Lung (tissue), 16 donors: Measurements from ENCODE around the gene CANT1. TPM values are rescaled to one million over a fixed set of nuclear protein-coding genes. Genes with fewer than 3 reads are reported as not detected.

Experiments
- ATAC-seq: fragments of 200-7000 bp; cut with Tn5 transposase; one replicate; pipeline ENCODE4 v1.9.1; 2020; ENCODE audit warnings: moderate number of reproducible peaks; ENCODE audit not compliant: insufficient read depth, low FRiP score
- DNase-seq, 3 donors: peaks; one replicate each; pipeline ENCODE4 v3.0.0-alpha.2; 2013 to 2017
- H3K27ac ChIP-seq, 2 donors: one replicate each; pipeline ENCODE4 v1.5.1; 2013; ENCODE audit warnings: mild to moderate bottlenecking in 2 of 2, moderate library complexity in 2 of 2, control low read depth in 1 of 2, inconsistent platforms in 1 of 2, low read depth in 1 of 2, low read length in 1 of 2
- H3K27me3 ChIP-seq, 3 donors: one replicate each; pipeline ENCODE4 v1.5.1; 2013; ENCODE audit warnings: low read length in 2 of 3; ENCODE audit not compliant: control insufficient read depth in 3 of 3, insufficient read depth in 3 of 3
- H3K36me3 ChIP-seq, 4 donors: one replicate each; pipeline ENCODE4 v1.5.1; 2013; ENCODE audit warnings: low read length in 4 of 4, mild to moderate bottlenecking in 1 of 4, moderate library complexity in 1 of 4; ENCODE audit not compliant: control insufficient read depth in 4 of 4, insufficient read depth in 4 of 4
- H3K4me1 ChIP-seq, 5 donors: one replicate each; pipeline ENCODE4 v1.5.1; 2013; ENCODE audit warnings: low read length in 5 of 5, mild to moderate bottlenecking in 2 of 5, moderate library complexity in 1 of 5; ENCODE audit not compliant: control insufficient read depth in 5 of 5, insufficient read depth in 5 of 5
- H3K4me3 ChIP-seq: one replicate; pipeline ENCODE4 v1.5.1; 2013; ENCODE audit warnings: mild to moderate bottlenecking, control low read depth, moderate library complexity
- H3K9ac ChIP-seq, 2 donors: one replicate each; pipeline ENCODE4 v1.5.1; 2013; ENCODE audit warnings: low read length in 2 of 2, control low read depth in 1 of 2; ENCODE audit not compliant: insufficient read depth in 1 of 2
- H3K9me3 ChIP-seq, 4 donors: one replicate each; pipeline ENCODE4 v1.5.1; 2013; ENCODE audit warnings: low read length in 3 of 4, mild to moderate bottlenecking in 1 of 4, moderate library complexity in 1 of 4; ENCODE audit not compliant: control insufficient read depth in 4 of 4, insufficient read depth in 3 of 4
- WGBS, 2 donors: extraction: QIAGEN DNeasy Blood & Tissue Kit; methylation state at CpG; one replicate each; pipeline ENCODE4 v1.1.7; 2013; 5-methylcytosine and 5-hydroxymethylcytosine counted together
- long read RNA-seq, 5 donors: transcript quantifications; one replicate each; lab custom pipeline, GENCODE V29; 2026
- polyA plus RNA-seq, 2 donors: library from polyadenylated mRNA; stranded (reverse); fragments of 200-250 nt; gene quantifications; one replicate each; pipeline ENCODE4 v1.2.1, GENCODE V29; 2013
- total RNA-seq, 2 donors: library from RNA; depleted of rRNA in 1 of 2; stranded (reverse); fragments of >200 nt in 1 of 2; gene quantifications; one replicate each; pipeline ENCODE4 v1.2.1, GENCODE V29; 2014 to 2021
- TF ChIP-seq, protein P1 (sequence below): IDR thresholded peaks from 2 replicates; pipeline ENCODE4 v1.5.1; 2012; ENCODE audit warnings: mild to moderate bottlenecking; ENCODE audit errors: control extremely low read depth, extremely low read depth
- donor health status: control.
- donor health status: control.
- donor health status: Bipolar disorder and iron deficiency.
- donor health status: healthy.
- donor health status: DM: yes; HTN: yes; CAD: no.

Gene CANT1
- 10 to 100 TPM; 31.4 to 75.8 TPM for total RNA-seq
- polyA plus RNA-seq: 10 to 100 TPM in 1 of 2 donors, 1 to 10 TPM in 1; 8.5 to 66.0 TPM
- long read RNA-seq, donor 1, transcript CANT1-202 (5 exons, 3,252 nt): minor isoform, 5 of 15 reads
- long read RNA-seq, donor 1, transcript CANT1-201 (4 exons, 3,534 nt): major isoform, 7 of 15 reads
- long read RNA-seq, donor 1, partial matches to known transcripts: 0 of 15 reads
- long read RNA-seq, donor 1, other reads (novel, unspliced or antisense): 0 of 15 reads
- long read RNA-seq, donor 2, partial matches to known transcripts: 0 of 1 reads
- long read RNA-seq, donor 2, other reads (novel, unspliced or antisense): 0 of 1 reads
- long read RNA-seq, donor 3, transcript CANT1-201 (4 exons, 3,534 nt): major isoform, 6 of 10 reads
- long read RNA-seq, donor 3, partial matches to known transcripts: 0 of 10 reads
- long read RNA-seq, donor 3, other reads (novel, unspliced or antisense): 0 of 10 reads
- long read RNA-seq, donor 4, partial matches to known transcripts: 0 of 4 reads
- long read RNA-seq, donor 4, other reads (novel, unspliced or antisense): 0 of 4 reads
- long read RNA-seq, donor 5, transcript CANT1-201 (4 exons, 3,534 nt): major isoform, 7 of 16 reads
- long read RNA-seq, donor 5, transcript CANT1-202 (5 exons, 3,252 nt): major isoform, 7 of 16 reads
- long read RNA-seq, donor 5, partial matches to known transcripts: 0 of 16 reads
- long read RNA-seq, donor 5, other reads (novel, unspliced or antisense): 0 of 16 reads

DNA sequence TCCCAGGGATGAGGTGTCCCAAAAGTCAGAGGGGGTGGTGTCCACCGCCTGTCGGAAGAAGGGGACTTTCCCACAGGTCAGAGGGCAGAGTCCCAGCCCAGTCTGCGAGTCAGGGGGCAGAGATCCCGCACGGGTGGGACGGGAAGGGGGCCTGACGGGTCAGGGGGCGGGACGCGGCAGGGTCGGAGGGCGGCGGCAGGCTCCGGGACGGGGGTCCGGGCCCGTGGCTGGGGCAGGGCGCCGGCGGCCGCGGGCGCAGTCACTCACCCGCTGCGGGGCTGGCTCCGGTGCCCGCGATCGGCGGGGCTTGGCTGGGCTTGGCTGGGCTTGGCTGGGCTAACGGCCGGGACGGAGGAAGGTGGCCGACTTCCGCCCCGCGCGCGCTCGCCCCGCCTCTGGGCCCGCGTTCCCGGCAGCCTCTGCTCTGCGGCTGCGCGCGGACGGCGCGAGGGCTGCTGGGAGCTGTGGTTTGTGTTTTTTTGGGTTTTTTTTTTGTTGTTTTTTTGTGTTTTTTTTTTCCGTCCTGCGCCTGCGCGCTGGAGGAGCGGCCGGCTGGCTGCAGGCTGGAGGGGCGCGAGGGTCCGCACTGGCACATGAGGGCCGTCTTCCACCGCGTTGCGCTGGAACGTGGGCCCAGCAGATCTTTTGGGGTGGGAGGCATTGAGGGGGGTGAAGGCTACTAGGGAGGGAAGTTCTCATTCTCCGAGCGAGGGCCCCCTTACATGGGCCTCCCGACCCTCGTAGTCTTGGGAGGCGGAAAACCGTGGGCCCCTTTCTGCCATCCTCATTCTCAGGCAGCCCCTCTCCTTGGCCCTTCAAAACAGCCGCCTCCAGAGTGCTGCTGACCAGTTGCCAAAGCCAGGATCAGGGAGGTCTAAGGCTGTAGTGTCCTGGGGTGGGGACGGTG is at the start of gene CANT1:
CANT1 (minus strand) TSS at position 368 of the 907 bp plus-strand sequence. CDS start 12,142 bp downstream, outside the sequence.
- DNase-seq: peak; percentile 92 to 96 (median 95)
- Histone ChIP-seq H3K9me3 (no peaks in the 10 kb centered on the region), H3K4me3 (peak within 1 kb of the TSS; percentile 83), H3K4me1 (peaks cover 0 to 29% (median 19%) of the 10 kb centered on the region in 5 donors), H3K27ac (peak within 1 kb of the TSS; percentile 86 to 97), H3K36me3 (peaks cover 0 to 5% (median 4%) of the 10 kb centered on the region in 4 donors), H3K9ac (peak within 1 kb of the TSS; percentile 89), H3K27me3 (no peaks in the 10 kb centered on the region)
- peak; percentile 90 for ATAC-seq
- 1% methylated on average over 57 to 73 of the region's 73 CpGs for WGBS, 2 donors
- TF ChIP-seq, protein P1, sequence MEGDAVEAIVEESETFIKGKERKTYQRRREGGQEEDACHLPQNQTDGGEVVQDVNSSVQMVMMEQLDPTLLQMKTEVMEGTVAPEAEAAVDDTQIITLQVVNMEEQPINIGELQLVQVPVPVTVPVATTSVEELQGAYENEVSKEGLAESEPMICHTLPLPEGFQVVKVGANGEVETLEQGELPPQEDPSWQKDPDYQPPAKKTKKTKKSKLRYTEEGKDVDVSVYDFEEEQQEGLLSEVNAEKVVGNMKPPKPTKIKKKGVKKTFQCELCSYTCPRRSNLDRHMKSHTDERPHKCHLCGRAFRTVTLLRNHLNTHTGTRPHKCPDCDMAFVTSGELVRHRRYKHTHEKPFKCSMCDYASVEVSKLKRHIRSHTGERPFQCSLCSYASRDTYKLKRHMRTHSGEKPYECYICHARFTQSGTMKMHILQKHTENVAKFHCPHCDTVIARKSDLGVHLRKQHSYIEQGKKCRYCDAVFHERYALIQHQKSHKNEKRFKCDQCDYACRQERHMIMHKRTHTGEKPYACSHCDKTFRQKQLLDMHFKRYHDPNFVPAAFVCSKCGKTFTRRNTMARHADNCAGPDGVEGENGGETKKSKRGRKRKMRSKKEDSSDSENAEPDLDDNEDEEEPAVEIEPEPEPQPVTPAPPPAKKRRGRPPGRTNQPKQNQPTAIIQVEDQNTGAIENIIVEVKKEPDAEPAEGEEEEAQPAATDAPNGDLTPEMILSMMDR: no peak

DNA sequence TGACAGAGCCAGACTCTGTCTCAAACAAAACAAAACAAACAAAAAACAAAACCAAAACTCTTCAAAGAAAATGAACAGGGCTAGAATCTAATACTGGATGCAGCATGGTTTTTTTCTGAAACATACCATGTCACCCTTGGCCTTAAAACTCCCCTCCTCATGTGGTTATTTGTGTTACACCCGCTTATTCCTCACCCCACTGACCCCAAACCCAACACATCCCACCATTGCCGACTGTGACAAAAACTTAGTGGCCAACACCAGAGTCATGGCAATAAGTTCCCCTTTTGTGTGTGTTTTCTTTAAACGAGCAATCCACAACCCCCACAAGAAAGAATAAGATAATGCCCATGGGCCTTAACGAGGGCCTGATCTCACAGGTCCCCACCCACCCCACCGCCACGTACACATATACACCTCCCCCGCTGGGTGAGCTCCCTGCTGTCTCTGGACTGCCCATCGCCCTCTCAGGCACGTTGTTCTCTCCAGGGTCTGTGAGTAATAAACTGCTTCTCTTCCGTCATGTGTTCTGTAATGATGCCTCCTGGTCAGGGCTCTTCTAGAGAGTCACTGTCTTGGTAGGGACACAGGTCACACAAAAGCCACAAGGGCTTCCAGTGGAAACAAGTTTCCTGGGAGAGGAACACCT is 48.3 kb upstream of the CANT1 start:
- Histone ChIP-seq H3K36me3 (no peaks in the 10 kb centered on the region), H3K27ac (no peak overlapping the region), H3K4me3 (no peak overlapping the region), H3K9ac (no peak overlapping the region), H3K9me3 (peaks cover 0 to 6% (median 0%) of the 10 kb centered on the region in 4 donors), H3K27me3 (no peaks in the 10 kb centered on the region), H3K4me1 (peaks cover 0 to 3% (median 0%) of the 10 kb centered on the region in 5 donors)
- 71 to 78% methylated on average over 10 of the region's 10 CpGs for WGBS, 2 donors
- DNase-seq: no peak
- TF ChIP-seq, protein P1: no peak
- no peak for ATAC-seq

GRCh38 chr17:79055197-79055596 is 45.6 kb upstream of the CANT1 start:
- ATAC-seq (no peak), DNase-seq (no peak)
- H3K4me3 ChIP-seq: no peak overlapping the region
- no peaks in the 10 kb centered on the region for H3K27me3 ChIP-seq
- no peak overlapping the region for H3K27ac ChIP-seq
- whole genome bisulfite sequencing, 2 donors: 93 to 96% methylated on average over 5 of the region's 5 CpGs
- TF ChIP-seq, protein P1: no peak
- no peak overlapping the region for H3K9ac ChIP-seq
- peaks cover 0 to 3% (median 0%) of the 10 kb centered on the region in 5 donors for H3K4me1 ChIP-seq
- H3K9me3 ChIP-seq: peaks cover 0 to 6% (median 0%) of the 10 kb centered on the region in 4 donors
- H3K36me3 ChIP-seq: no peaks in the 10 kb centered on the region
